ENCODE measurements around the gene TXNIP.
A peak's percentile ranks its signal among the peaks of the same experiment; 100 is the strongest.

TXNIP gene

GRCh38 chr1:145956361-145956760 lies 40.0 kb downstream of the TXNIP start:
- Mint-ChIP-seq H3K36me3 (ENCODE audit: low read depth) (peaks cover 14% of the 10 kb centered on the region), H3K9me3 (no peaks in the 10 kb centered on the region), H3K27me3 (no peaks in the 10 kb centered on the region), H3K4me1 (ENCODE audit: low read depth) (peaks cover 70% of the 10 kb centered on the region), H3K4me3 (peak overlapping the region; percentile 87), H3K27ac (peak overlapping the region; percentile 77)

GRCh38 chr1:145955436-145955835 lies 40.9 kb downstream of the TXNIP start:
- H3K27me3 Mint-ChIP-seq: no peaks in the 10 kb centered on the region
- peak overlapping the region; percentile 87 for H3K4me3 Mint-ChIP-seq
- H3K36me3 Mint-ChIP-seq (ENCODE audit: low read depth): peaks cover 17% of the 10 kb centered on the region
- H3K4me1 Mint-ChIP-seq (ENCODE audit: low read depth): peaks cover 74% of the 10 kb centered on the region
- no peak overlapping the region for H3K27ac Mint-ChIP-seq
- no peaks in the 10 kb centered on the region for H3K9me3 Mint-ChIP-seq

DNA sequence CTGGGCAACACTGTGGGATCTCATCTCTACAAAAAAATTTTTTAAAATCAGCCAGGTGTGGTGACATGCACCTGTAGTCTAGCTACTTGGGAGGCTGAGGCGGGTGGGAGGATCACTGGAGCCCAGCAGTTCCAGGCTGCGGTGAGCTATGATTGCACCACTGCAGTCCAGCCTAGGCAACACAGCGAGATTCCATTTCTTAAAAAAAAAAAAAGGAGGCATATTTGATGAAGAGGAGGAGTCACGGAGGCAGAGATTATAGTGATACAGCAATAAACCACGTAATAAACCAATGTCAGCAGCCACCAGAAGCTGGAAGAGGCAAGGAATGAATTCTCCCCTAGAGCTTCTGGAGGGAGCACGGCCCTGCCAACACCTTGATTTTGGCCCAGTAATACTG lies 42.5 kb downstream of the TXNIP start:
- no peaks in the 10 kb centered on the region for H3K27me3 Mint-ChIP-seq
- peaks cover 70% of the 10 kb centered on the region for H3K4me1 Mint-ChIP-seq (ENCODE audit: low read depth)
- H3K36me3 Mint-ChIP-seq (ENCODE audit: low read depth): peaks cover 26% of the 10 kb centered on the region
- no peak overlapping the region for H3K27ac Mint-ChIP-seq
- H3K9me3 Mint-ChIP-seq: no peaks in the 10 kb centered on the region
- no peak overlapping the region for H3K4me3 Mint-ChIP-seq

DNA sequence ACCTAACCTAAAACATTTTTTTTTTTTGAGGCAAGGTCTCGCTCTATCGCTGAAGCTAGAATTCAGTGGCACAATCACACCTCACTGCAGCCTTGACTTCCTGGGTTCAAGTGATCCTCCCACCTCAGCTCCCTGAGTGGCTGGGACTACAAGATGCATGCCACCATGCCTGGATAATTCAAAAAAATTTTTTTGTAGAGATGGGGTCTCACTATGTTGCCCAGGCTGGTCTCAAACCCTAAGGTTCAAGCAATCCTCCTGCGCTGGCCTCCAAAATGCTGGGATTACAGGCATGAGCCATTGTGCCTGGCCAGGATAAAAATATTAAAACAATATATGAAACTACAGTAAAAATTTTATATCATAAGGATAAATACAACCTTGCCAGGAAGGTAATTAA lies 43.5 kb downstream of the TXNIP start:
- Mint-ChIP-seq H3K4me1 (ENCODE audit: low read depth) (peaks cover 61% of the 10 kb centered on the region), H3K27me3 (no peaks in the 10 kb centered on the region), H3K9me3 (no peaks in the 10 kb centered on the region), H3K36me3 (ENCODE audit: low read depth) (peaks cover 26% of the 10 kb centered on the region), H3K27ac (no peak overlapping the region), H3K4me3 (no peak overlapping the region)

DNA sequence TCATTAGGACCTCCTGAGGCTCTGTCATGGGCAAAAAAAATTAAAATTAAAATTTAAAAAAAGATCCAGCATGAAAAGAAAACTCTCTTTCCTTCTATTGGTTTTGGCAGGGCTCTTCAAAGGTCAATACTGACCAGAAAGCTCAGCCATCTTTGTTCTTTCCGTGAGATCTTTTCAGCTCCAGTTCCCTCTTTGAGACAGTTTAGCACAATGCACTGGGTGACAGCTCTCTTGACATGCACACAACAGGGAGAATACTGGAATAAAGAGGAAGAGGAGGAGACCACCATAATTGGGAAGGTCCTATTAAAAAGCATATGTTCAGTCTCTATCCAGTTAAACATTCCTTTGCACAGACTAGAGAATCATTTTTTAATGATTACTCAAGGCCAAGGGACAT lies 44.9 kb downstream of the TXNIP start:
- no peaks in the 10 kb centered on the region for H3K27me3 Mint-ChIP-seq
- H3K27ac Mint-ChIP-seq: no peak overlapping the region
- H3K4me3 Mint-ChIP-seq: no peak overlapping the region
- H3K36me3 Mint-ChIP-seq (ENCODE audit: low read depth): peaks cover 35% of the 10 kb centered on the region
- no peaks in the 10 kb centered on the region for H3K9me3 Mint-ChIP-seq
- peaks cover 57% of the 10 kb centered on the region for H3K4me1 Mint-ChIP-seq (ENCODE audit: low read depth)

GRCh38 chr1:145949219-145949618 lies 47.2 kb downstream of the TXNIP start:
- H3K9me3 Mint-ChIP-seq: no peaks in the 10 kb centered on the region
- peaks cover 34% of the 10 kb centered on the region for H3K4me1 Mint-ChIP-seq (ENCODE audit: low read depth)
- H3K36me3 Mint-ChIP-seq (ENCODE audit: low read depth): peaks cover 38% of the 10 kb centered on the region
- H3K4me3 Mint-ChIP-seq: no peak overlapping the region
- H3K27ac Mint-ChIP-seq: no peak overlapping the region
- H3K27me3 Mint-ChIP-seq: no peaks in the 10 kb centered on the region

DNA sequence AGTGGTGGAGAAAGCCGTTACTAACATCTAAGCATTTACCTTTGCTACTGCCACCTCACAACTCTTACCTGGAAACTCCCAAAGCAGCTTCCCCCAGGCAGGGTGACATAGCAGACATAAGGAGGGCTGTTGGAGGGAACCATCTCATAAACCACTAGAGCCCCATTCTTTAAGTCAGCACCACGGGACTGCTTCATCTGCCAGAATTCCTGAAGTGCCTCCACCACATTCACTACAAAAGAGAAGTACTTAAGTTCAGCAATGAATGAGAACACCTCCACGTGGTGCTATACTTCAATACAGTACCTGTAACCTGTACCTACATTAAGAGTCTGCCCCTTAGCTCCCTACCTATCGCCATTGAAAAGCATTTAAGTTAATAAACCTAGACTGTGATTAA lies 48.8 kb downstream of the TXNIP start:
- Mint-ChIP-seq H3K4me3 (no peak overlapping the region), H3K4me1 (ENCODE audit: low read depth) (peaks cover 29% of the 10 kb centered on the region), H3K27ac (no peak overlapping the region), H3K27me3 (no peaks in the 10 kb centered on the region), H3K9me3 (no peaks in the 10 kb centered on the region), H3K36me3 (ENCODE audit: low read depth) (peaks cover 49% of the 10 kb centered on the region)

- no peaks in the 10 kb centered on the region for H3K9me3 Mint-ChIP-seq
- no peak overlapping the region for H3K4me3 Mint-ChIP-seq
- H3K27ac Mint-ChIP-seq: no peak overlapping the region
- H3K27me3 Mint-ChIP-seq: no peaks in the 10 kb centered on the region
- peaks cover 20% of the 10 kb centered on the region for H3K4me1 Mint-ChIP-seq (ENCODE audit: low read depth)
- peaks cover 48% of the 10 kb centered on the region for H3K36me3 Mint-ChIP-seq (ENCODE audit: low read depth)
Observed at GRCh38 chr1:145946477-145946986, 49.8 kb downstream of the TXNIP start.

- peaks cover 5% of the 10 kb centered on the region for H3K4me1 Mint-ChIP-seq (ENCODE audit: low read depth)
- H3K4me3 Mint-ChIP-seq: no peak overlapping the region
- no peaks in the 10 kb centered on the region for H3K9me3 Mint-ChIP-seq
- H3K36me3 Mint-ChIP-seq (ENCODE audit: low read depth): peaks cover 46% of the 10 kb centered on the region
- no peaks in the 10 kb centered on the region for H3K27me3 Mint-ChIP-seq
- peak overlapping the region; percentile 45 for H3K27ac Mint-ChIP-seq
Observed at GRCh38 chr1:145944532-145944931, 51.8 kb downstream of the TXNIP start.

- Mint-ChIP-seq H3K27me3 (no peaks in the 10 kb centered on the region), H3K4me1 (ENCODE audit: low read depth) (no peaks in the 10 kb centered on the region), H3K9me3 (no peaks in the 10 kb centered on the region), H3K4me3 (no peak overlapping the region), H3K36me3 (ENCODE audit: low read depth) (peaks cover 42% of the 10 kb centered on the region), H3K27ac (no peak overlapping the region)
Observed at GRCh38 chr1:145942871-145943270, 53.5 kb downstream of the TXNIP start.

Measured in stimulated activated naive CD8-positive, alpha-beta T cell treated with anti-CD3 and anti-CD28 coated beads, Interleukin-15, Interleukin-2, amounts not matched to agents 100 ng/mL and 50 ng/mL, for 24 hours (primary cell).